HepG2 (cell line): ENCODE measurements around the gene HOXA7. TPM values are rescaled to one million over a fixed set of nuclear protein-coding genes. Genes with fewer than 3 reads are reported as not detected.

Experiments used
- AGO1 ChIP-seq: fragments of 200-400 bp; formaldehyde crosslinking; IDR thresholded peaks from 2 replicates; pipeline ENCODE4 v1.6.1; 2017; ENCODE audit warnings: mild to moderate bottlenecking, low read depth, low read length, moderate library complexity; ENCODE audit not compliant: poor library complexity, severe bottlenecking
- CEBPG ChIP-seq: IDR thresholded peaks from 2 replicates; pipeline ENCODE4 v1.6.1; 2016
- FIP1L1 ChIP-seq: fragments of 200-400 bp; formaldehyde crosslinking; IDR thresholded peaks from 2 replicates; pipeline ENCODE4 v1.6.1; 2018; ENCODE audit warnings: low read depth, mild to moderate bottlenecking, low read length, moderate library complexity, borderline replicate concordance; ENCODE audit not compliant: insufficient read depth
- FOXP1 ChIP-seq, 2 experiments: fragments of 450-650 bp in 1 of 2; IDR thresholded peaks; 2 replicates each; pipeline ENCODE4 v1.6.1; 2017 to 2018; ENCODE audit warnings: antibody characterized with exemption in 1 of 2
- GLI4 ChIP-seq: sonication (generic); formaldehyde crosslinking; IDR thresholded peaks from 2 replicates; pipeline ENCODE4 v1.5.1; 2020; ENCODE audit warnings: missing genetic modification reagents, mild to moderate bottlenecking, moderate library complexity, borderline replicate concordance
- GLMP ChIP-seq: sonication (generic); formaldehyde crosslinking; IDR thresholded peaks from 2 replicates; pipeline ENCODE4 v1.9.0; 2021; ENCODE audit warnings: missing genetic modification reagents, mild to moderate bottlenecking, borderline replicate concordance
- KLF13 ChIP-seq: sonication (generic); formaldehyde crosslinking; IDR thresholded peaks from 2 replicates; pipeline ENCODE4 v1.4.0; 2020; ENCODE audit warnings: mild to moderate bottlenecking, missing genetic modification reagents
- MXD4 ChIP-seq: IDR thresholded peaks from 2 replicates; pipeline ENCODE4 v1.6.1; 2016; ENCODE audit warnings: mild to moderate bottlenecking, missing biosample characterization, missing genetic modification reagents
- POLR2AphosphoS2 ChIP-seq: IDR thresholded peaks from 2 replicates; pipeline ENCODE4 v1.6.1; 2011; ENCODE audit warnings: low read depth, low read length, improper control_type of control experiment
- SIX4 ChIP-seq: sonication (generic); formaldehyde crosslinking; IDR thresholded peaks from 2 replicates; pipeline ENCODE4 v1.4.0; 2020; ENCODE audit warnings: missing genetic modification reagents
- SMARCC2 ChIP-seq: fragments of 450-650 bp; IDR thresholded peaks from 2 replicates; pipeline ENCODE4 v1.6.1; 2017; ENCODE audit warnings: antibody characterized with exemption, mild to moderate bottlenecking
- SRSF1 ChIP-seq: fragments of 200-400 bp; formaldehyde crosslinking; optimal IDR thresholded peaks from 2 replicates; pipeline ENCODE3; 2017; ENCODE audit warnings: mild to moderate bottlenecking, low read depth, low read length, moderate library complexity
- TCF7L2 ChIP-seq: IDR thresholded peaks from 2 replicates; pipeline ENCODE4 v1.6.1; 2011; ENCODE audit warnings: mild to moderate bottlenecking, low read depth, low read length, moderate library complexity
- YEATS2 ChIP-seq: sonication (generic); formaldehyde crosslinking; IDR thresholded peaks from 2 replicates; pipeline ENCODE4 v1.4.0; 2020; ENCODE audit warnings: missing genetic modification reagents, borderline replicate concordance
- ZNF17 ChIP-seq: sonication (generic); formaldehyde crosslinking; IDR thresholded peaks from 2 replicates; pipeline ENCODE4 v1.5.0; 2020; ENCODE audit warnings: mild to moderate bottlenecking, missing genetic modification reagents
- ZNF3 ChIP-seq: IDR thresholded peaks from 2 replicates; pipeline ENCODE4 v1.7.0; 2017; ENCODE audit warnings: inconsistent platforms
- ZNF33A ChIP-seq: sonication (generic); formaldehyde crosslinking; IDR thresholded peaks from 2 replicates; pipeline ENCODE4 v1.5.1; 2020; ENCODE audit warnings: missing genetic modification reagents, mild to moderate bottlenecking, moderate library complexity, borderline replicate concordance
- ZSCAN20 ChIP-seq: sonication (generic); formaldehyde crosslinking; IDR thresholded peaks from 2 replicates; pipeline ENCODE4 v1.4.0; 2020; ENCODE audit warnings: missing genetic modification reagents, mild to moderate bottlenecking, borderline replicate concordance
- ZSCAN9 ChIP-seq: IDR thresholded peaks from 2 replicates; pipeline ENCODE4 v1.6.1; 2016; ENCODE audit warnings: borderline replicate concordance
- polyA plus RNA-seq, 8 experiments: library from polyadenylated mRNA; depleted of rRNA in 3 of 8; stranded (reverse) in 7 of 8; unstranded in 1 of 8; fragments of >200 nt; fragmentation: Illumina TruSeq in 4 of 8; extraction: Trizol in 4 of 8; gene quantifications; 2 replicates each; pipeline versions ENCODE4 v1.2.1 to v1.2.3, GENCODE V29; 2011 to 2016; ENCODE audit warnings: low read depth in 4 of 8, missing spikeins in 1 of 8, mixed read lengths in 1 of 8; ENCODE audit not compliant: insufficient read depth in 1 of 8
- total RNA-seq, 5 experiments: library from RNA; depleted of rRNA; stranded (reverse); fragments of >200 nt; fragmentation: Illumina TruSeq; extraction: Trizol; gene quantifications; 2 replicates each; pipeline ENCODE4 v1.2.3, GENCODE V29; 2016; ENCODE audit warnings: low read depth in 1 of 5
- TF ChIP-seq, protein P1 (sequence below): IDR thresholded peaks from 2 replicates; pipeline ENCODE4 v1.6.1; 2016; ENCODE audit warnings: missing compliant biosample characterization, missing genetic modification reagents, borderline replicate concordance
- TF ChIP-seq, protein P2 (sequence below): IDR thresholded peaks from 2 replicates; pipeline ENCODE4 v1.6.1; 2018; ENCODE audit warnings: missing genetic modification reagents, mild to moderate bottlenecking, missing compliant biosample characterization
- TF ChIP-seq, protein P3 (sequence below): conservative IDR thresholded peaks from 2 replicates; pipeline ENCODE4 v1.6.1; 2018; ENCODE audit warnings: missing genetic modification reagents

Gene HOXA7
- total and polyA plus RNA-seq, 2 of the 13 experiments (the other 11 are each of a cell fraction or from before 2014, with no cell fraction given), result 0.05 TPM; not detected in 1

- TF ChIP-seq, protein P1, sequence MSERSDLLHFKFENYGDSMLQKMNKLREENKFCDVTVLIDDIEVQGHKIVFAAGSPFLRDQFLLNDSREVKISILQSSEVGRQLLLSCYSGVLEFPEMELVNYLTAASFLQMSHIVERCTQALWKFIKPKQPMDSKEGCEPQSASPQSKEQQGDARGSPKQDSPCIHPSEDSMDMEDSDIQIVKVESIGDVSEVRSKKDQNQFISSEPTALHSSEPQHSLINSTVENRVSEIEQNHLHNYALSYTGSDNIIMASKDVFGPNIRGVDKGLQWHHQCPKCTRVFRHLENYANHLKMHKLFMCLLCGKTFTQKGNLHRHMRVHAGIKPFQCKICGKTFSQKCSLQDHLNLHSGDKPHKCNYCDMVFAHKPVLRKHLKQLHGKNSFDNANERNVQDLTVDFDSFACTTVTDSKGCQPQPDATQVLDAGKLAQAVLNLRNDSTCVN, result peak; percentile 29; the same call in 1 of the 2 replicates
- TF ChIP-seq CEBPG (CRISPR knock-in tag), result peak; percentile 13; the same call in 1 of the 2 replicates
- no peak for TF ChIP-seq FIP1L1
- TF ChIP-seq SIX4 (CRISPR knock-in tag), result no peak
- no peak for TF ChIP-seq ZNF33A (CRISPR knock-in tag)
- TF ChIP-seq, protein P2, sequence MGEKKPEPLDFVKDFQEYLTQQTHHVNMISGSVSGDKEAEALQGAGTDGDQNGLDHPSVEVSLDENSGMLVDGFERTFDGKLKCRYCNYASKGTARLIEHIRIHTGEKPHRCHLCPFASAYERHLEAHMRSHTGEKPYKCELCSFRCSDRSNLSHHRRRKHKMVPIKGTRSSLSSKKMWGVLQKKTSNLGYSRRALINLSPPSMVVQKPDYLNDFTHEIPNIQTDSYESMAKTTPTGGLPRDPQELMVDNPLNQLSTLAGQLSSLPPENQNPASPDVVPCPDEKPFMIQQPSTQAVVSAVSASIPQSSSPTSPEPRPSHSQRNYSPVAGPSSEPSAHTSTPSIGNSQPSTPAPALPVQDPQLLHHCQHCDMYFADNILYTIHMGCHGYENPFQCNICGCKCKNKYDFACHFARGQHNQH (CRISPR knock-in tag), result peak; percentile 64; the same call in 1 of the 2 replicates
- TF ChIP-seq ZSCAN20 (CRISPR knock-in tag), result peak; percentile 25; the same call in 1 of the 2 replicates
- TF ChIP-seq SMARCC2, result no peak
- TF ChIP-seq YEATS2 (CRISPR knock-in tag), result peak; percentile 23; the same call in 1 of the 2 replicates
- TF ChIP-seq, protein P3, sequence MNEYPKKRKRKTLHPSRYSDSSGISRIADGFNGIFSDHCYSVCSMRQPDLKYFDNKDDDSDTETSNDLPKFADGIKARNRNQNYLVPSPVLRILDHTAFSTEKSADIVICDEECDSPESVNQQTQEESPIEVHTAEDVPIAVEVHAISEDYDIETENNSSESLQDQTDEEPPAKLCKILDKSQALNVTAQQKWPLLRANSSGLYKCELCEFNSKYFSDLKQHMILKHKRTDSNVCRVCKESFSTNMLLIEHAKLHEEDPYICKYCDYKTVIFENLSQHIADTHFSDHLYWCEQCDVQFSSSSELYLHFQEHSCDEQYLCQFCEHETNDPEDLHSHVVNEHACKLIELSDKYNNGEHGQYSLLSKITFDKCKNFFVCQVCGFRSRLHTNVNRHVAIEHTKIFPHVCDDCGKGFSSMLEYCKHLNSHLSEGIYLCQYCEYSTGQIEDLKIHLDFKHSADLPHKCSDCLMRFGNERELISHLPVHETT (CRISPR knock-in tag), result no peak; the same call in 1 of the 2 replicates
- TF ChIP-seq GLMP (CRISPR knock-in tag), result no peak
- no peak for TF ChIP-seq ZNF17 (CRISPR knock-in tag)
- no peak; the same call in 1 of the 2 replicates for TF ChIP-seq MXD4 (CRISPR knock-in tag)
- TF ChIP-seq ZSCAN9 (CRISPR knock-in tag), result peak; percentile 53
- no peak for TF ChIP-seq SRSF1
- TF ChIP-seq FOXP1 (IDR thresholded peaks at IDR 0.05), result no peak
- TF ChIP-seq FOXP1 (CRISPR knock-in tag; IDR thresholded peaks at IDR 0.05), result no peak; the same call in none of the 2 replicates
- TF ChIP-seq GLI4 (CRISPR knock-in tag), result no peak
- no peak for TF ChIP-seq KLF13 (CRISPR knock-in tag)
- TF ChIP-seq AGO1, result no peak
- TF ChIP-seq TCF7L2, result no peak
- no peak for TF ChIP-seq ZNF3 (CRISPR knock-in tag)
- TF ChIP-seq POLR2AphosphoS2, result no peak
Observed at GRCh38 chr7:27122077-27122910, 34.2 kb downstream of the HOXA7 start (continued).
